GM19324 (cell line): Measurements from ENCODE around the gene DISC1.
"Not testable (repeated sequence)": the region's sequence is repeated elsewhere in the genome, so short reads cannot be mapped to it uniquely, and the experiment has no call there.

Source experiments
- ATAC-seq: cut with Tn5 transposase; IDR thresholded peaks from one replicate; pipeline ENCODE4 v1.9.1; 2021; ENCODE audit warnings: mild to moderate bottlenecking, moderate library complexity; ENCODE audit not compliant: unreplicated experiment, low FRiP score

The DISC1 gene

DNA sequence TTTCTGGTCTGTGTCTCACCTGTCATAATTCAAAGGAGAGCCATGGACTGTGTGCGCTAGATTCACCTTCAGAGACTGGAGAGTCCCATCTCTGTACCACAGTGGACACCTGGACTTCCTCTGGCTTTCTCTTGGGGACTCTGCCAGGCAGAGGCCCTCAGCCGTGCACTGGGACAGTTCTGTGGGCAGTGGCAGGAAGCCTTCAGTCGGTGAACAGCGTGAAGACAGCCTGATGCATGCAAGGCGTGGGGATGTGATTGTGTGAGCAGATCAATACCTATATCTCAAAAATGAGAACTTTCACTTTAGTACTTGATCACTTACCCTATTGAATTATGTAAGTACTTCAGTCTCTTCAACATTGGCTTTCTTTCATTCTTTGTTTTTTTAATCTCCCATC is 245.3 kb downstream of the DISC1 start:
- ATAC-seq, result no peak

GRCh38 chr1:231872461-231872910 is 245.9 kb downstream of the DISC1 start:
- ATAC-seq, result no peak

DNA sequence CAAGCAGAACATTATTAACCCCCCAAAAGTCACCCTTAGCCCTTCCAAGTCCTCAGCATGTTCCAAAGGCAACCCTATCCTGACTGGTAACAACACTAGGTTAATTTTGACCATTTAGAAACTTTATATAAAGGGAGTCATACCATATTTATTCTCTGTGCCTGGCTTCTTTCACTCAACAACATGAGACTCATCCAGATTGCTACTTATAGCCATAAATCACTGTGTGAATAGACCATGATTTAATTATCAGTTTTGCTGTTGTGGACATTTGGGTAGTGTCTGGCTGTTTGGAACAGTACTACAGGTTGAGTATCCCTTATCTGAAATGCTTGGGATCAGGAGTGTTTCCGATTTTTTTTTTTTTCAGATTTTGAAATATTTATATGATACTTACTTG is 252.1 kb downstream of the DISC1 start:
- ATAC-seq, result no peak

- ATAC-seq, result no peak
Measured at GRCh38 chr1:231879296-231879695, 252.7 kb downstream of the DISC1 start.

GRCh38 chr1:231882333-231882732 is 255.7 kb downstream of the DISC1 start:
- no peak for ATAC-seq

DNA sequence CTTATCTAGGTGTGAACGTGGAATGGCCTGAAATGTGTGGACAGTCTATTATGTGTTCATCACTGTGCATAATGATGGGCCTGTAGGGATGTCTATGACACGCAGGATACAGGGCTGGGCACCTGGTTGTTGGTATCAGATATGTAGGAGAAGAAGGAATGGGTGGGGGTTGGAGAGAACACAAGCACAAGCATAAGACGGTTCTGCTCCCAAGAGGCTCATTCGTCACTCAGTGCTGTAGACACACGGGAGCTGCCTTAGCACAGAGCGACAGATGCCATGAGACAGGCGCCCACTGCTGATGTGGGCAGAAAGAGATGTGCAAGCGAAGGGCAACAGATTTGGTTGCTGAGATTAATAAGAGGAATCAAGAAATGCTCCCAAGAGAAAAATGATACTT is 256.2 kb downstream of the DISC1 start:
- no peak for ATAC-seq

DNA sequence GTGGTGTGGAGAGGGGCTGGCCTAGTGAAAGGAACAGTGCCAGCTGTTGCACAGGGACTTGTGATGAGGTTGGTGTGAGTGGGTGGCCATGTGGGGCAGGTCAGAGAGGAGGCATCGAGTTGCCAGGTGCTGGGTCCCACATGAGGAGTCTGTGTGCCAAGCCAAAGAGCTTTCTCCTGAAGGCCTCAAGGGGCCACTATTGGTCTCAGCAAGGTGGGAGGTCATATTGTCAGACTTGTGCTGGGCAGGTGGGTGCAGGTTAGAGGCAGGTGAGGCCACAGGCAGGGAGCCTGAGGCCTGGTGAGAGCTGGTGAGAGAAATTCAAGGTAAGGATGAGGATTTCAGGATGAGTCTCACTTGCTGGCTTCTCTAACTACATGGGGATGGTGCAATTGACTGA is 256.8 kb downstream of the DISC1 start:
- ATAC-seq, result no peak

DNA sequence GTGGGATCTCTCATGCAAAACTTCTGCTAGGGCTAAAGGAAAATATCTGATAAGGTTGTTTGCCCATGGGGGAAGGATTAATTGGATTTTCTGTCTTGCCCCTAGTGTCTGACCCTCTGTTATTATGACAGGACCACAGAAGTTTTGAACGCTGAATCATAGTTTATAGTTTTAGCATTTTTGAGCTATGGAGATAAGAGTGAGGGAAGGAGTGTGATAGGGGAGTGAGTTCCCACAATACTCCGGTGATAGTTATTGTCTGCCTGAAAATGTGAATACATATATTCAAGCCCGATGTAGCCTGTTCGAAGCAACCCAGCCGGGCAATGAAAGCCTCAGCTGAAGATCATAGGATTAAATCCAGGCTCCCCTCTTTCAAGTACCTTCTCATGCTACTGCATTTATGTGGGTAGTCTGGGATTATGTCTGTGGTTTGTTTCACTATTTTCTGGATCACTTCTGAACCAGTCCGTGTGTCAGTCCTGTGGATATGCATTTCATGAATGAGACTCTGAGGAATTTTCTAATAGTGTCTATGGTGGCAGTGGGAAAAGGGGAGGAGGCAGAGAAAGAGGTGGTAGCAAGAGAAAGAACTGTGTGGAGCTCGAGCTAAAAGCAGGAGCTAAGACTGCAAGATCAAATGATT is 258.7 kb downstream of the DISC1 start:
- no peak for ATAC-seq

- ATAC-seq, result no peak
Measured at GRCh38 chr1:231887166-231887565, 260.6 kb downstream of the DISC1 start.

- ATAC-seq, result no peak
Measured at GRCh38 chr1:231887866-231888265, 261.3 kb downstream of the DISC1 start.

GRCh38 chr1:231890791-231891190 is 264.2 kb downstream of the DISC1 start:
- ATAC-seq, result no peak

DNA sequence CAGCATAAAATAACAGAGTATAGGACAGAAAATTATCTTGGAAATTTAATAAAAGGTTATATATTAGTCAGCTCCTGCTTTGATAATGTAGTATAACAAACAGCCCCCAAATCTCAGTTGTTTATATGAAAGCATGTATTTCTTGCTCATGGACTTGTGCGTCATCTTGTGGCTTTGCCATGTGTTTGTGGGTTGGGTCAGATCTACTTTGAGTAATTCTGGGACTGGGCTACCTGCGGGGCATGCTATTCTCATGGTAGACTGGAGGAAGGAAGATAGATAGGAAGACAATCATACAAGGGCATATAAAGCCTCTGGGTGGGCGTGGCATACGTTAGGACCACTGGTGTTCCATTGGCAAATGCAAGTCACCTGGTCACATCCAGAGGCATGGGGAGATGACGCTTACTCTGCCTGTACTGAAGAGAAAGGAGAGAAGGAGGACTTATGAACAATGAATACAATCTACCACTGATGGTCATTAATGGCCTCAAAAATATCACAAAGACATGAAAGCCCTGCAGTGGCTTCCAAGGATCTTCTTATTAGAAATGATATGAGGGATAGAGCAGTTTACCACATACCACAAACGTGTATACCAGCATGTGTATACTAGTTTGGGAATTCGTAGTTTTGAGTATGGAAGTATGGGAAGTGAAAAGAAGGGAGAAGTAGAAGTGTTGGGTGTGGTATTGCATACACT is 267.0 kb downstream of the DISC1 start:
- ATAC-seq, result no peak

GRCh38 chr1:231896806-231897205 is 270.2 kb downstream of the DISC1 start:
- ATAC-seq, result no peak

- ATAC-seq, result no peak
Measured at GRCh38 chr1:231899046-231899445, 272.5 kb downstream of the DISC1 start.

- ATAC-seq, result no peak
Measured at GRCh38 chr1:231899713-231900435, 273.3 kb downstream of the DISC1 start.

- ATAC-seq, result no peak
Measured at GRCh38 chr1:231903586-231904081, 277.0 kb downstream of the DISC1 start.

DNA sequence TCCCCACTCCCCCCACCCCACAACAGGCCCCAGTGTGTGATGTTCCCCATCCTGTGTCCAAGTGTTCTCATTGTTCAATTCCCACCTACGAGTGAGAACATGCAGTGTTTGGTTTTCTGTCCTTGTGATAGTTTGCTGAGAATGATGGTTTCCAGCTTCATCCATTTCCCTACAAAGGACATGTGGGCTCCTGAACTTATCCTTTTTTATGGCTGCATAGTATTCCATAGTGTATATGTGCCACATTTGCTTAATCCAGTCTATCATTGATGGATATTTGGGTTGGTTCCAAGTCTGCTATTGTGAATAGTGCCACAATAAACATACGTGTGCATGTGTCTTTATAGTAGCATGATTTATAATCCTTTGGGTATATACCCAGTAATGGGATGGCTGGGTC is 280.7 kb downstream of the DISC1 start:
- ATAC-seq, result not testable (repeated sequence)

DNA sequence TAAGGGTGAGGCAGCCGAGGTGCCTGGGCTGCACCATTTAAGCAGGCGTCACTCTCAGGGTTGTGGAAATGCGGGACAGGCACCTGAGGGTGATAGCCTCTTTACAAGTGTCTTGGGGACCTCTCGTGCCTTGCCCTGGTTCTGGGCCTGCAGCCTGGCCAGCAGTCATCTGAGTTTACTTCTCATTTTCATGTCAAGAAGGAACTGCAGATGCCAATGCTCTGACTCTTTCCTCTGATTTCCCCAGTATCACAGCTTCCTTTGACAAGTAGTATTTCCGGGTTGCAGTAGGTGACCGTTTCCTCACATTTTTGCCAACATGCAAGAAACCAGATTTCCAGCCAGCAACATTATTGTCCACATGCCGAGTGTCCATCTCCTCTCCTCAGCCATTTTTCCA is 286.9 kb downstream of the DISC1 start:
- ATAC-seq, result no peak

DNA sequence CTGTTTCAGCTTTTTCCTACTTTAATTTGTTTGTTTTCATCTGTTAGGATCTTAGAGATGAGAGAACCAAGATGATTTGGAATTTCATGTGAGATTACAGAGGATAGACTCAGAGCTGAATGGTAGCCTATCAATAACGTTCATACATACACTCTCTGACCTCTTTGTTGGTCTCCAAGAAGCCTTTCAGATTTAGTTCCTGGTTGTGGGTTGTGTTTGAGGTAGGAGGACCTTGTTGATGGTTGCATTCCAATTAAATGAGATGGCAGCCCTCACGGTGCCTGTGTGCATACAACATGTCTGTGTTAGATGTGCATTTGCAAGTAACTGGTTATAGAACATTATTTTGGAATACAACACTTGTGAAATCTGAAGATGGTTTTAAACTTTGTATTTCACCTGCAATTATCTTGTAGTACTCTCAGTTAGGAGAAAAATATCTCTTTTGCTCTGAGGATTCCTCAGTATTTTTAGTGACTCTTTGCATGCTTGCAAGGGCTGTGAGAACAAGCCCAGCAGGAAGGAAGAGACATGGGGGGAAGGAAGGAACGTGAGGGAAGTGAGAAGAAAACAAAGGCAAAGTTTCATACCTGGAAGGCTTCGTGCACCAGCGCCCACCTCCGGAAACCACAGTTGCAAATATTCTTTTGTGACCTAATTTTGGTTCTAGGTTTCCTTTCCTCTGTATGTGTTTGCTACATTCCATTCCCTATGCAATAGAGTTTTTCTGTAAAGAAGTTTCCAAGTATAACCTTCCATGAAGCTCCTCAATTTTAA is 291.8 kb downstream of the DISC1 start:
- no peak for ATAC-seq

DNA sequence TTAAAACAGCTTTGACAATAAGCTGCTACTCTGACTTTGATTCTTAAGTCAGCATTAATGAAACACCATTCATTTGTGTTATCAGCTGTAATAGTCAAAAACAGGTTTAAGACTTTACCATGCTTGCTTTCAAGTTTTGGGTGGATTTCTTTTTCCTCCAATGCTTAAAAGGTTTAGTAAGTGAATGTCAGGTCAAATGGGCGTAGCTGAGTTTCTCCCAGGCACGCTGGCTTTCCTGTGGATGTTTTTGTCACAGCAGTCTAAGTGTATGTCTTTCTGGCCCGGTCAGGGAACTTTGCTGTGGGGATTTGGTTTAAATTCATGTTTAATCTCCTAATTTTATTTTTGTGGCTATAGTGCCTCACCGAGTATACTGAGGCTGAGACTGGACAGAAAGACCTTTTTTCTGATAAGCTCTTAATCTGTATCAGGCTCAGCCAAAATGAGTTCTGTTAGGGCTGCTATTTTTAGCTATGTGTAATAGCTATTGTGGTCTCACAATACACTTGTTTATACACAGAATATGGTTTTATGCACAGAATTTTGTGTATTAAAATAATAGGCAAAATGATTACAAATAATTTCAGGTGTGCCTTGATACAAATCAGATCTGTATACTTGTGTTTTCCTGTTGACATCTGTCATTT is 292.8 kb downstream of the DISC1 start:
- no peak for ATAC-seq
